ENCODE results near the gene FAM98A. TPM values are rescaled to one million over a fixed set of nuclear protein-coding genes. Genes with fewer than 3 reads are reported as not detected.

The FAM98A gene
- polyA plus RNA-seq, 1 of the 3 experiments (the other 2 are of a cell fraction), result 231 TPM

DNA sequence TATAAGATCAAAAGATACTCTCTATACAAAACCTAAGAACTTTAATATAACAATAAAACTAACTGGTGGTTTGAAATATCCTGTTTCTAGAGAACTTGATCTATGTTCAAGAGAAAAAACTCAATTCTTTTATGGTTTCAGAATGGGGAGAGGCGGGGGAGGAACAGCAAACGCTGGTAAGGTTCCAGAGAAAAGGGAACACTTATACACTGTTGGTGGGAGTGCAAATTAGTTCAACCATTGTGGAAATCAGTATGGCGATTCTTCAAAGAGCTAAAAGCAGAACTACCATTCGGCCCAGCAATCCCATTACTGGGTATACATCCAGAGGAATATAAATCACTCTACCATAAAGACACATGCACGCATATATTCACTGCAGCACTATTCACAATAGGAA, 17.2 kb downstream of the FAM98A start (continued):
- TF ChIP-seq, protein P1, sequence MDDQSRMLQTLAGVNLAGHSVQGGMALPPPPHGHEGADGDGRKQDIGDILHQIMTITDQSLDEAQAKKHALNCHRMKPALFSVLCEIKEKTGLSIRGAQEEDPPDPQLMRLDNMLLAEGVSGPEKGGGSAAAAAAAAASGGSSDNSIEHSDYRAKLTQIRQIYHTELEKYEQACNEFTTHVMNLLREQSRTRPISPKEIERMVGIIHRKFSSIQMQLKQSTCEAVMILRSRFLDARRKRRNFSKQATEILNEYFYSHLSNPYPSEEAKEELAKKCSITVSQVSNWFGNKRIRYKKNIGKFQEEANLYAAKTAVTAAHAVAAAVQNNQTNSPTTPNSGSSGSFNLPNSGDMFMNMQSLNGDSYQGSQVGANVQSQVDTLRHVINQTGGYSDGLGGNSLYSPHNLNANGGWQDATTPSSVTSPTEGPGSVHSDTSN (IDR thresholded peaks at IDR 0.05), result no peak
- TF ChIP-seq, protein P2, sequence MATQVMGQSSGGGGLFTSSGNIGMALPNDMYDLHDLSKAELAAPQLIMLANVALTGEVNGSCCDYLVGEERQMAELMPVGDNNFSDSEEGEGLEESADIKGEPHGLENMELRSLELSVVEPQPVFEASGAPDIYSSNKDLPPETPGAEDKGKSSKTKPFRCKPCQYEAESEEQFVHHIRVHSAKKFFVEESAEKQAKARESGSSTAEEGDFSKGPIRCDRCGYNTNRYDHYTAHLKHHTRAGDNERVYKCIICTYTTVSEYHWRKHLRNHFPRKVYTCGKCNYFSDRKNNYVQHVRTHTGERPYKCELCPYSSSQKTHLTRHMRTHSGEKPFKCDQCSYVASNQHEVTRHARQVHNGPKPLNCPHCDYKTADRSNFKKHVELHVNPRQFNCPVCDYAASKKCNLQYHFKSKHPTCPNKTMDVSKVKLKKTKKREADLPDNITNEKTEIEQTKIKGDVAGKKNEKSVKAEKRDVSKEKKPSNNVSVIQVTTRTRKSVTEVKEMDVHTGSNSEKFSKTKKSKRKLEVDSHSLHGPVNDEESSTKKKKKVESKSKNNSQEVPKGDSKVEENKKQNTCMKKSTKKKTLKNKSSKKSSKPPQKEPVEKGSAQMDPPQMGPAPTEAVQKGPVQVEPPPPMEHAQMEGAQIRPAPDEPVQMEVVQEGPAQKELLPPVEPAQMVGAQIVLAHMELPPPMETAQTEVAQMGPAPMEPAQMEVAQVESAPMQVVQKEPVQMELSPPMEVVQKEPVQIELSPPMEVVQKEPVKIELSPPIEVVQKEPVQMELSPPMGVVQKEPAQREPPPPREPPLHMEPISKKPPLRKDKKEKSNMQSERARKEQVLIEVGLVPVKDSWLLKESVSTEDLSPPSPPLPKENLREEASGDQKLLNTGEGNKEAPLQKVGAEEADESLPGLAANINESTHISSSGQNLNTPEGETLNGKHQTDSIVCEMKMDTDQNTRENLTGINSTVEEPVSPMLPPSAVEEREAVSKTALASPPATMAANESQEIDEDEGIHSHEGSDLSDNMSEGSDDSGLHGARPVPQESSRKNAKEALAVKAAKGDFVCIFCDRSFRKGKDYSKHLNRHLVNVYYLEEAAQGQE (IDR thresholded peaks at IDR 0.05; ENCODE audit: low read depth, low read length), result no peak
- TF ChIP-seq, protein P3, sequence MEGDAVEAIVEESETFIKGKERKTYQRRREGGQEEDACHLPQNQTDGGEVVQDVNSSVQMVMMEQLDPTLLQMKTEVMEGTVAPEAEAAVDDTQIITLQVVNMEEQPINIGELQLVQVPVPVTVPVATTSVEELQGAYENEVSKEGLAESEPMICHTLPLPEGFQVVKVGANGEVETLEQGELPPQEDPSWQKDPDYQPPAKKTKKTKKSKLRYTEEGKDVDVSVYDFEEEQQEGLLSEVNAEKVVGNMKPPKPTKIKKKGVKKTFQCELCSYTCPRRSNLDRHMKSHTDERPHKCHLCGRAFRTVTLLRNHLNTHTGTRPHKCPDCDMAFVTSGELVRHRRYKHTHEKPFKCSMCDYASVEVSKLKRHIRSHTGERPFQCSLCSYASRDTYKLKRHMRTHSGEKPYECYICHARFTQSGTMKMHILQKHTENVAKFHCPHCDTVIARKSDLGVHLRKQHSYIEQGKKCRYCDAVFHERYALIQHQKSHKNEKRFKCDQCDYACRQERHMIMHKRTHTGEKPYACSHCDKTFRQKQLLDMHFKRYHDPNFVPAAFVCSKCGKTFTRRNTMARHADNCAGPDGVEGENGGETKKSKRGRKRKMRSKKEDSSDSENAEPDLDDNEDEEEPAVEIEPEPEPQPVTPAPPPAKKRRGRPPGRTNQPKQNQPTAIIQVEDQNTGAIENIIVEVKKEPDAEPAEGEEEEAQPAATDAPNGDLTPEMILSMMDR (IDR thresholded peaks at IDR 0.05), result no peak
- no peak for TF ChIP-seq POLR2AphosphoS5 (IDR thresholded peaks at IDR 0.05; ENCODE audit: low read depth, low read length)
- TF ChIP-seq TCF12 (IDR thresholded peaks at IDR 0.05), result no peak
- TF ChIP-seq RFX5 (IDR thresholded peaks at IDR 0.05; ENCODE audit: low read length), result no peak
- no peak for TF ChIP-seq RCOR1 (IDR thresholded peaks at IDR 0.05; ENCODE audit: low read length)
- no peak for TF ChIP-seq GABPA (IDR thresholded peaks at IDR 0.05; ENCODE audit: low read depth)
- TF ChIP-seq, protein P4, sequence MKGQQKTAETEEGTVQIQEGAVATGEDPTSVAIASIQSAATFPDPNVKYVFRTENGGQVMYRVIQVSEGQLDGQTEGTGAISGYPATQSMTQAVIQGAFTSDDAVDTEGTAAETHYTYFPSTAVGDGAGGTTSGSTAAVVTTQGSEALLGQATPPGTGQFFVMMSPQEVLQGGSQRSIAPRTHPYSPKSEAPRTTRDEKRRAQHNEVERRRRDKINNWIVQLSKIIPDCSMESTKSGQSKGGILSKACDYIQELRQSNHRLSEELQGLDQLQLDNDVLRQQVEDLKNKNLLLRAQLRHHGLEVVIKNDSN (IDR thresholded peaks at IDR 0.05; ENCODE audit: borderline replicate concordance, low read depth), result no peak

DNA sequence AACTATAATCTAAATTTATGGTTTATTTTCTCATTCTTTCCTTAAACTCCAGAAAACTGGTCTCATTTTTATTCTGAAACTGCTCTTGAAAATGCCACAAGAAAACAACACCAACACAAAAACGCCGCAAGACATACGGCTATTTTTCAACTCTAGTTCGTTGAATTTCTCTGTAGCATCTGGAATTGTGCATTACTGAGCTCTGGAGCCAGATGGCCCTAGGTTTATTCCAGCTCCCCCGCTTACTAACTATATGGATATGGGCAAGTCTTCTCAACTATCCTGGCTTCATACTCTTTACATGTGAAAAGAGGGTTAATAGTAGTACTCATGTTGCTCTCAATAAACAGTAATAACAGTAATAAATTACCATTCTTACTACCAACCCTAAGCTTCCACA, 19.9 kb downstream of the FAM98A start:
- DNase-seq, result no peak
- Histone ChIP-seq H3K4me1 (ENCODE audit: control insufficient read depth in 1 of 2, insufficient read depth in 2 of 2, low read depth in 1 of 2, low read length in 1 of 2) (no peaks in the 10 kb centered on the region; a peak in 1 of 4 replicates), H3K4me2 (no peak overlapping the region), H3K79me2 (ENCODE audit: insufficient read depth) (peaks cover 6% of the 10 kb centered on the region; the same call in 1 of the 2 replicates), H3K36me3 (replicated peaks in 1 of 2; ENCODE audit: control insufficient read depth in 1 of 2, insufficient read depth in 2 of 2, low read length in 1 of 2) (peaks cover 3 to 15% of the 10 kb centered on the region in 2 experiments), H3K9me2 (no peaks in the 10 kb centered on the region), H3F3A (replicated peaks; ENCODE audit: insufficient read depth) (peaks cover 20% of the 10 kb centered on the region), H3K27ac (ENCODE audit: low read depth in 2 of 2, low read length in 1 of 2) (no peak overlapping the region), H3K9ac (no peak overlapping the region), H4K20me1 (ENCODE audit: insufficient read depth) (no peaks in the 10 kb centered on the region), H3K27me3 (ENCODE audit: insufficient read depth) (no peaks in the 10 kb centered on the region), H3K9me3 (no peaks in the 10 kb centered on the region), H3K4me3 (ENCODE audit: low read depth in 2 of 2, low read length in 1 of 2) (no peak overlapping the region), H2AFZ (ENCODE audit: low read depth) (no peak overlapping the region)
- WGBS (ENCODE audit: low lambda C conversion rate), result 94% methylated on average over 5 of the region's 5 CpGs
- POLR2A ChIA-PET, result no interaction called here
- CTCF ChIA-PET, result interaction anchor here (0.6 kb wide), 2 partner anchors 16 to 258 kb away, joined by 3 read pairs; no protein-coding TSS in a partner anchor
- TF ChIP-seq MEF2A (IDR thresholded peaks at IDR 0.05; ENCODE audit: borderline replicate concordance, low read depth) (no peak), RAD21 (IDR thresholded peaks at IDR 0.05; ENCODE audit: low read length) (no peak), FOXM1 (IDR thresholded peaks at IDR 0.05; ENCODE audit: low read depth) (no peak), JUND (IDR thresholded peaks at IDR 0.05) (no peak), TAF1 (IDR thresholded peaks at IDR 0.05; ENCODE audit: borderline replicate concordance, low read depth, low read length) (no peak), GATA2 (CRISPR knock-in tag; IDR thresholded peaks at IDR 0.05) (no peak), RFX5 (IDR thresholded peaks at IDR 0.05; ENCODE audit: low read length) (no peak), EP300 (IDR thresholded peaks at IDR 0.05; ENCODE audit: borderline replicate concordance in 1 of 2, low read depth in 1 of 2, low read length in 1 of 2) (no peak), NRF1 (IDR thresholded peaks at IDR 0.05; ENCODE audit: low read depth, low read length) (no peak)
- TF ChIP-seq, protein P3 (IDR thresholded peaks at IDR 0.05), result no peak
- TF ChIP-seq, protein P5, sequence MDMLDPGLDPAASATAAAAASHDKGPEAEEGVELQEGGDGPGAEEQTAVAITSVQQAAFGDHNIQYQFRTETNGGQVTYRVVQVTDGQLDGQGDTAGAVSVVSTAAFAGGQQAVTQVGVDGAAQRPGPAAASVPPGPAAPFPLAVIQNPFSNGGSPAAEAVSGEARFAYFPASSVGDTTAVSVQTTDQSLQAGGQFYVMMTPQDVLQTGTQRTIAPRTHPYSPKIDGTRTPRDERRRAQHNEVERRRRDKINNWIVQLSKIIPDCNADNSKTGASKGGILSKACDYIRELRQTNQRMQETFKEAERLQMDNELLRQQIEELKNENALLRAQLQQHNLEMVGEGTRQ (IDR thresholded peaks at IDR 0.05; ENCODE audit: borderline replicate concordance, low read depth, low read length), result no peak
- TF ChIP-seq, protein P6, sequence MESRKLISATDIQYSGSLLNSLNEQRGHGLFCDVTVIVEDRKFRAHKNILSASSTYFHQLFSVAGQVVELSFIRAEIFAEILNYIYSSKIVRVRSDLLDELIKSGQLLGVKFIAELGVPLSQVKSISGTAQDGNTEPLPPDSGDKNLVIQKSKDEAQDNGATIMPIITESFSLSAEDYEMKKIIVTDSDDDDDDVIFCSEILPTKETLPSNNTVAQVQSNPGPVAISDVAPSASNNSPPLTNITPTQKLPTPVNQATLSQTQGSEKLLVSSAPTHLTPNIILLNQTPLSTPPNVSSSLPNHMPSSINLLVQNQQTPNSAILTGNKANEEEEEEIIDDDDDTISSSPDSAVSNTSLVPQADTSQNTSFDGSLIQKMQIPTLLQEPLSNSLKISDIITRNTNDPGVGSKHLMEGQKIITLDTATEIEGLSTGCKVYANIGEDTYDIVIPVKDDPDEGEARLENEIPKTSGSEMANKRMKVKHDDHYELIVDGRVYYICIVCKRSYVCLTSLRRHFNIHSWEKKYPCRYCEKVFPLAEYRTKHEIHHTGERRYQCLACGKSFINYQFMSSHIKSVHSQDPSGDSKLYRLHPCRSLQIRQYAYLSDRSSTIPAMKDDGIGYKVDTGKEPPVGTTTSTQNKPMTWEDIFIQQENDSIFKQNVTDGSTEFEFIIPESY (IDR thresholded peaks at IDR 0.05; ENCODE audit: borderline replicate concordance, low read depth), result no peak

Data from SK-N-SH (cell line).